ENCODE data around the gene SGCE. TPM values are rescaled to one million over a fixed set of nuclear protein-coding genes. Genes with fewer than 3 reads are reported as not detected.
"Not testable (repeated sequence)": the region's sequence is repeated elsewhere in the genome, so short reads cannot be mapped to it uniquely, and the experiment has no call there.

The SGCE gene
- total and polyA plus RNA-seq, 9 of the 15 experiments (the other 6 are each of a cell fraction or from before 2014, with no cell fraction given) = 0.09 to 0.46 (median 0.28) TPM; not detected in 5

DNA sequence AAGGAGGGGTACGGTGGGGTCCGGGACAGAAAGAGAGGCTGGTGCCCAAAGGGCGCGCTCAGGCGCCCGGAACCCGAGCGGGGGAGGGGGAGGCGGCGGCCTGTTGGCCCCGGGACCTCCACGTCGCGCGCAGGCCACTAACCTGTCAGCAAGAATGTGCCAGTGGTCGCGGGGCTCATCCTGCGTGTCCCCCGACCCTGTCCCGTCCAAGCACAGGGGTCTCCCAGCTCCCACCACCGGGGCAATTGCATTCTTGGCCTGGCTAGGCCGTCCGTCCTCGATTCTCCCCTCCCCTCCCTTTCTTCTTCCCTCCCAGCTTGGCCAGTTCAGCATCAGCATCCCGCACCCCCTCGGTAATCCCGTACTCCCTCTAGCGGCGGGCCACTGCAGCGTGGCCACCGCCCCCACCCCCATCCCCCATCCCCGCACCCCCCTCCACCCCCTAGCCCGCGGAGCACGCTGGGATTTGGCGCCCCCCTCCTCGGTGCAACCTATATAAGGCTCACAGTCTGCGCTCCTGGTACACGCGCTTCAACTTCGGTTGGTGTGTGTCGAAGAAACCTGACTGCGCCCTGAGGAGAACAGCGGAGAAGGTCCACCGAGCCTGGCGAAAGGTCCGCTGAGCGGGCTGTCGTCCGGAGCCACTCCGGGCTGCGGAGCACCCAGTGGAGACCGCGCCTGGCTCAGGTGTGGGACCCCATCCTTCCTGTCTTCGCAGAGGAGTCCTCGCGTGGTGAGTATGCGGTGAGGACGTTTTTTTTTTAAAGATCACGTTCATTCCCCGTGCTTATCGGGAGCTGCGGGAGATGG, at the start of gene SGCE (continued):
- TF ChIP-seq, protein P1, sequence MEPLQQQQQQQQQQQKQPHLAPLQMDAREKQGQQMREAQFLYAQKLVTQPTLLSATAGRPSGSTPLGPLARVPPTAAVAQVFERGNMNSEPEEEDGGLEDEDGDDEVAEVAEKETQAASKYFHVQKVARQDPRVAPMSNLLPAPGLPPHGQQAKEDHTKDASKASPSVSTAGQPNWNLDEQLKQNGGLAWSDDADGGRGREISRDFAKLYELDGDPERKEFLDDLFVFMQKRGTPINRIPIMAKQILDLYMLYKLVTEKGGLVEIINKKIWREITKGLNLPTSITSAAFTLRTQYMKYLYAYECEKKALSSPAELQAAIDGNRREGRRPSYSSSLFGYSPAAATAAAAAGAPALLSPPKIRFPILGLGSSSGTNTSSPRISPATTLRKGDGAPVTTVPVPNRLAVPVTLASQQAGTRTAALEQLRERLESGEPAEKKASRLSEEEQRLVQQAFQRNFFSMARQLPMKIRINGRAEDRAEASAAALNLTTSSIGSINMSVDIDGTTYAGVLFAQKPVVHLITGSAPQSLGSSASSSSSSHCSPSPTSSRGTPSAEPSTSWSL (CRISPR knock-in tag; IDR thresholded peaks at IDR 0.05; ENCODE audit: borderline replicate concordance) = no peak
- TF ChIP-seq, protein P2, sequence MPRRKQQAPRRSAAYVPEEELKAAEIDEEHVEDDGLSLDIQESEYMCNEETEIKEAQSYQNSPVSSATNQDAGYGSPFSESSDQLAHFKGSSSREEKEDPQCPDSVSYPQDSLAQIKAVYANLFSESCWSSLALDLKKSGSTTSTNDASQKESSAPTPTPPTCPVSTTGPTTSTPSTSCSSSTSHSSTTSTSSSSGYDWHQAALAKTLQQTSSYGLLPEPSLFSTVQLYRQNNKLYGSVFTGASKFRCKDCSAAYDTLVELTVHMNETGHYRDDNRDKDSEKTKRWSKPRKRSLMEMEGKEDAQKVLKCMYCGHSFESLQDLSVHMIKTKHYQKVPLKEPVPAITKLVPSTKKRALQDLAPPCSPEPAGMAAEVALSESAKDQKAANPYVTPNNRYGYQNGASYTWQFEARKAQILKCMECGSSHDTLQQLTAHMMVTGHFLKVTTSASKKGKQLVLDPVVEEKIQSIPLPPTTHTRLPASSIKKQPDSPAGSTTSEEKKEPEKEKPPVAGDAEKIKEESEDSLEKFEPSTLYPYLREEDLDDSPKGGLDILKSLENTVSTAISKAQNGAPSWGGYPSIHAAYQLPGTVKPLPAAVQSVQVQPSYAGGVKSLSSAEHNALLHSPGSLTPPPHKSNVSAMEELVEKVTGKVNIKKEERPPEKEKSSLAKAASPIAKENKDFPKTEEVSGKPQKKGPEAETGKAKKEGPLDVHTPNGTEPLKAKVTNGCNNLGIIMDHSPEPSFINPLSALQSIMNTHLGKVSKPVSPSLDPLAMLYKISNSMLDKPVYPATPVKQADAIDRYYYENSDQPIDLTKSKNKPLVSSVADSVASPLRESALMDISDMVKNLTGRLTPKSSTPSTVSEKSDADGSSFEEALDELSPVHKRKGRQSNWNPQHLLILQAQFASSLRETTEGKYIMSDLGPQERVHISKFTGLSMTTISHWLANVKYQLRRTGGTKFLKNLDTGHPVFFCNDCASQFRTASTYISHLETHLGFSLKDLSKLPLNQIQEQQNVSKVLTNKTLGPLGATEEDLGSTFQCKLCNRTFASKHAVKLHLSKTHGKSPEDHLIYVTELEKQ (CRISPR knock-in tag; IDR thresholded peaks at IDR 0.05) = no peak
- 0 out of 4 replicates have a peak, but pooled peaks of 1 of the 2 experiments have one; percentile 24 for TF ChIP-seq KDM1A (IDR thresholded peaks at IDR 0.05)

DNA sequence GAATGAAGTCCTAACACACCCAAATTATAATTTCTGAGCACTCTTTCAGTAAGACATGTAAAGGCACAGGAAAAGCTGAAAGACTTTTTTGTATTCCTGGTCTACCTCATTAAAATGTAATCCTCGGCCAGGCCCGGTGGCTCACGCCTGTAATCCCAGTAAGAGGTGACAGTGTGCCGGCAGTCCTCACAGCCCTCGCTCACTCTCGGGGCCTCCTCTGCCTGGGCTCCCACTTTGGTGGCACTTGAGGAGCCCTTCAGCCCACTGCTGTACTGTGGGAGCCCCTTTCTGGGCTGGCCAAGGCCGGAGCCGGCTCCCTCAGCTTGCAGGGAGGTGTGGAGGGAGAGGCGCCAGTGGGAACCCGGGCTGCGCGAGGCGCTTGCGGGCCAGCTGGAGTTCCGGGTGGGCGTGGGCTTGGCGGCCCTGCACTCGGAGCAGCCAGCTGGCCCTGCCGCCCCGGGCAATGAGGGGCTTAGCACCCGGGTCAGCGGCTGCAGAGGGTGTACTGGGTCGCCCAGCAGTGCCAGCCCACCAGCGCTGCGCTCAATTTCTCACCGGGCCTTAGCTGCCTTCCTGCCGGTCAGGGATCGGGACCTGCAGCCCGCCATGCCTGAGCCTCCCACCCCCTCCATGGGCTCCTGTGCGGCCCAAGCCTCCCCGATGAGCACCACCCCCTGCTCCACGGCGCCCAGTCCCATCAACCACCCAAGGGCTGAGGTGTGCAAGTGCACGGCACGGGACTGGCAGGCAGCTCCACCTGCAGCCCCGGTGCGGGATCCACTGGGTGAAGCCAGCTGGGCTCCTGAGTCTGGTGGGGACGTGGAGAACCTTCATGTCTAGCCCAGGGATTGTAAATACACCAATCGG, 49.5 kb upstream of the SGCE start:
- H3K36me3 ChIP-seq (ENCODE audit: control insufficient read depth, insufficient read depth, low read length); H4K20me1 ChIP-seq (replicated peaks; ENCODE audit: control insufficient read depth, insufficient read depth, low read length); H3K27ac ChIP-seq (ENCODE audit: extremely low read depth, low read depth, low read length); H3K9me1 ChIP-seq (ENCODE audit: control insufficient read depth, insufficient read depth, low read length); POLR2A ChIA-PET; CTCF ChIA-PET (ENCODE audit: low intra/inter-chr PET ratio); DNase-seq (ENCODE audit: extremely low read depth in 1 of 4, low spot score in 3 of 4); H2AFZ ChIP-seq (ENCODE audit: low read depth, low read length); H3K4me3 ChIP-seq; ATAC-seq; BruUV-seq (replicated peaks); H3K4me1 ChIP-seq (replicated peaks in 1 of 2; ENCODE audit: control insufficient read depth in 2 of 2, insufficient read depth in 2 of 2, low read length in 2 of 2); FAIRE-seq; H3K4me2 ChIP-seq (ENCODE audit: insufficient read depth, low read length); H3K9ac ChIP-seq (ENCODE audit: insufficient read depth in 1 of 2, low read depth in 2 of 2, low read length in 2 of 2); in situ Hi-C loops (cut with MboI); H3K9me3 ChIP-seq (replicated peaks; ENCODE audit: control insufficient read depth, insufficient read depth, low read depth, low read length); H3K27me3 ChIP-seq (ENCODE audit: control insufficient read depth in 2 of 2, insufficient read depth in 2 of 2, low read length in 2 of 2); H3K79me2 ChIP-seq (ENCODE audit: control insufficient read depth, insufficient read depth, low read length): not testable (repeated sequence)
- intact Hi-C loops (cut with micrococcal nuclease) = loop anchor here (10.0 kb wide), 1 partner anchor 59 kb away; no protein-coding TSS in a partner anchor
- WGBS (ENCODE audit: insufficient coverage, low coverage, missing lambda C conversion rate) = 3% methylated on average over 22 of the region's 39 CpGs
